Astrocyte of the cerebellum (primary cell): ENCODE results near the gene CCDC12.

Source experiments
- DNase-seq: peaks from one replicate; pipeline ENCODE4 v3.0.0-alpha.2; 2011; ENCODE audit warnings: low read depth
- H3K4me3 ChIP-seq: 2 replicates; pipeline ENCODE4 v1.5.1; 2011; ENCODE audit warnings: mild to moderate bottlenecking, low read depth, low read length, moderate library complexity
- CTCF ChIP-seq: IDR thresholded peaks from 2 replicates; pipeline ENCODE4 v1.5.1; 2012; ENCODE audit warnings: low read length, low read depth, moderate library complexity, mild to moderate bottlenecking; ENCODE audit errors: missing control alignments
- in situ Hi-C: cut with HindIII; loops from 2 replicates; pipeline ENCODE4 v1.10.0; 2017; ENCODE audit warnings: low sequenced_read_pairs

CCDC12 gene

GRCh38 chr3:46881596-46882376 is 94.8 kb downstream of the CCDC12 start:
- TF ChIP-seq CTCF: no peak
- in situ Hi-C loops: no loop called here
- no peak for DNase-seq
- H3K4me3 ChIP-seq: peak overlapping the region; percentile 45

GRCh38 chr3:46880884-46881595 is 95.5 kb downstream of the CCDC12 start:
- no peak for TF ChIP-seq CTCF
- in situ Hi-C loops: no loop called here
- DNase-seq: no peak
- H3K4me3 ChIP-seq: no peak overlapping the region

GRCh38 chr3:46878781-46879436 is 97.6 kb downstream of the CCDC12 start:
- in situ Hi-C loops: no loop called here
- H3K4me3 ChIP-seq: no peak overlapping the region
- no peak for TF ChIP-seq CTCF
- DNase-seq: no peak

- no peak for TF ChIP-seq CTCF
- H3K4me3 ChIP-seq: no peak within 1 kb of the TSS
- no peak for DNase-seq
- in situ Hi-C loops: no loop called here
These were observed 99.0 kb downstream of the CCDC12 start, which contains the start of gene PTH1R for GRCh38 chr3:46877406-46878125. Gene PTH1R (plus strand): TSS chr3:46877721. CDS start chr3:46883560, 5,839 bp downstream.

- in situ Hi-C loops: no loop called here
- DNase-seq: no peak
- TF ChIP-seq CTCF: no peak
- H3K4me3 ChIP-seq: no peak overlapping the region
These were observed 99.9 kb downstream of the CCDC12 start for GRCh38 chr3:46876313-46877300.
